Testis (tissue), 3 donors: ENCODE results near the gene ALPL. TPM values are rescaled to one million over a fixed set of nuclear protein-coding genes. Genes with fewer than 3 reads are reported as not detected.

Experiments used
- DNase-seq: peaks from one replicate; pipeline ENCODE4 v3.0.0-alpha.2; 2019
- H3K27ac ChIP-seq, 2 donors: fragments of 200-600 bp; sonication (generic); one replicate each; pipeline ENCODE4 v1.5.1; 2019
- H3K27me3 ChIP-seq: fragments of 200-600 bp; sonication (generic); one replicate; pipeline ENCODE4 v1.5.1; 2019
- H3K36me3 ChIP-seq: fragments of 200-600 bp; sonication (generic); one replicate; pipeline ENCODE4 v1.5.1; 2017; ENCODE audit warnings: low read depth; ENCODE audit errors: missing control alignments
- H3K4me1 ChIP-seq: fragments of 200-600 bp; sonication (generic); one replicate; pipeline ENCODE4 v1.5.1; 2019
- H3K4me3 ChIP-seq, 2 donors: fragments of 200-600 bp; sonication (generic); one replicate each; pipeline ENCODE4 v1.5.1; 2017 to 2019
- H3K9me3 ChIP-seq: fragments of 200-600 bp; sonication (generic); one replicate; pipeline ENCODE4 v1.5.1; 2017
- POLR2A ChIP-seq: fragments of 450-650 bp; IDR thresholded peaks from one replicate; pipeline ENCODE4 v1.6.1; 2017; ENCODE audit warnings: antibody characterized with exemption, mild to moderate bottlenecking, moderate library complexity
- WGBS, 2 donors: methylation state at CpG; one replicate each; pipeline ENCODE4 v1.1.5; 2018; 5-methylcytosine and 5-hydroxymethylcytosine counted together
- intact Hi-C: fragments of 100-400 bp; cut with DNase I; formaldehyde crosslinking; loops from one replicate; pipeline ENCODE4 v1.15.1; 2023; ENCODE audit warnings: low total_unique reads
- polyA plus RNA-seq: library from polyadenylated mRNA; stranded (reverse); fragments of 350-450 nt; fragmentation: Illumina TruSeq; extraction: RNeasy Lipid Tissue Mini Kit (QIAGEN cat#74804); gene quantifications from one replicate; pipeline ENCODE4 v1.2.3, GENCODE V29; 2014; ENCODE audit warnings: low read depth, low replicate concordance; ENCODE audit not compliant: insufficient read depth
- total RNA-seq, 2 donors: library from RNA; depleted of rRNA; stranded (reverse); fragments of >200 nt; gene quantifications; one replicate each; pipeline ENCODE4 v1.2.3, GENCODE V29; 2016
- TF ChIP-seq, protein P1 (sequence below), 3 experiments: fragments of 450-650 bp in 2 of 3; fragments of 200-600 bp in 1 of 3; sonication (generic) in 1 of 3; IDR thresholded peaks; one replicate each; pipeline ENCODE4 v1.5.1; 2016 to 2019; ENCODE audit warnings: antibody characterized with exemption in 3 of 3, mild to moderate bottlenecking in 2 of 3, moderate library complexity in 1 of 3

Gene ALPL
- total and polyA plus RNA-seq, 3 donors from 2014 or later, result 11.8 to 22.2 (median 15.7) TPM

- H3K27ac ChIP-seq, result no peak overlapping the region
- H3K36me3 ChIP-seq, result no peaks in the 10 kb centered on the region
- no peak overlapping the region for H3K4me3 ChIP-seq
- H3K4me1 ChIP-seq, result no peaks in the 10 kb centered on the region
- no peak for DNase-seq
- H3K27me3 ChIP-seq, result no peaks in the 10 kb centered on the region
- H3K9me3 ChIP-seq, result no peaks in the 10 kb centered on the region
- 64 to 69% methylated on average over 8 of the region's 8 CpGs for whole genome bisulfite sequencing, 2 donors
- intact Hi-C loops, result no loop called here
- TF ChIP-seq, protein P1, sequence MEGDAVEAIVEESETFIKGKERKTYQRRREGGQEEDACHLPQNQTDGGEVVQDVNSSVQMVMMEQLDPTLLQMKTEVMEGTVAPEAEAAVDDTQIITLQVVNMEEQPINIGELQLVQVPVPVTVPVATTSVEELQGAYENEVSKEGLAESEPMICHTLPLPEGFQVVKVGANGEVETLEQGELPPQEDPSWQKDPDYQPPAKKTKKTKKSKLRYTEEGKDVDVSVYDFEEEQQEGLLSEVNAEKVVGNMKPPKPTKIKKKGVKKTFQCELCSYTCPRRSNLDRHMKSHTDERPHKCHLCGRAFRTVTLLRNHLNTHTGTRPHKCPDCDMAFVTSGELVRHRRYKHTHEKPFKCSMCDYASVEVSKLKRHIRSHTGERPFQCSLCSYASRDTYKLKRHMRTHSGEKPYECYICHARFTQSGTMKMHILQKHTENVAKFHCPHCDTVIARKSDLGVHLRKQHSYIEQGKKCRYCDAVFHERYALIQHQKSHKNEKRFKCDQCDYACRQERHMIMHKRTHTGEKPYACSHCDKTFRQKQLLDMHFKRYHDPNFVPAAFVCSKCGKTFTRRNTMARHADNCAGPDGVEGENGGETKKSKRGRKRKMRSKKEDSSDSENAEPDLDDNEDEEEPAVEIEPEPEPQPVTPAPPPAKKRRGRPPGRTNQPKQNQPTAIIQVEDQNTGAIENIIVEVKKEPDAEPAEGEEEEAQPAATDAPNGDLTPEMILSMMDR (IDR thresholded peaks at IDR 0.05), result no peak
- no peak for TF ChIP-seq POLR2A
Measured at GRCh38 chr1:21616372-21616771, 107.1 kb downstream of the ALPL start.

- no peak for DNase-seq
- Histone ChIP-seq H3K4me1 (no peaks in the 10 kb centered on the region), H3K27me3 (no peaks in the 10 kb centered on the region), H3K36me3 (no peaks in the 10 kb centered on the region), H3K9me3 (no peaks in the 10 kb centered on the region), H3K4me3 (no peak overlapping the region), H3K27ac (no peak overlapping the region)
- intact Hi-C loops, result no loop called here
- TF ChIP-seq POLR2A, result no peak
- TF ChIP-seq, protein P1 (IDR thresholded peaks at IDR 0.05), result no peak
- WGBS, 2 donors, result 87 to 99% methylated on average over 10 to 16 of the region's 16 CpGs
Measured at GRCh38 chr1:21617126-21617738, 108.0 kb downstream of the ALPL start.

- Histone ChIP-seq H3K36me3 (no peaks in the 10 kb centered on the region), H3K27ac (no peak overlapping the region), H3K4me1 (no peaks in the 10 kb centered on the region), H3K9me3 (no peaks in the 10 kb centered on the region), H3K4me3 (no peak overlapping the region), H3K27me3 (no peaks in the 10 kb centered on the region)
- intact Hi-C loops, result no loop called here
- no peak for DNase-seq
- 73 to 95% methylated on average over 2 to 7 of the region's 7 CpGs for WGBS, 2 donors
- no peak for TF ChIP-seq POLR2A
- TF ChIP-seq, protein P1 (IDR thresholded peaks at IDR 0.05), result no peak
Measured at GRCh38 chr1:21618059-21618458, 108.8 kb downstream of the ALPL start.

DNA sequence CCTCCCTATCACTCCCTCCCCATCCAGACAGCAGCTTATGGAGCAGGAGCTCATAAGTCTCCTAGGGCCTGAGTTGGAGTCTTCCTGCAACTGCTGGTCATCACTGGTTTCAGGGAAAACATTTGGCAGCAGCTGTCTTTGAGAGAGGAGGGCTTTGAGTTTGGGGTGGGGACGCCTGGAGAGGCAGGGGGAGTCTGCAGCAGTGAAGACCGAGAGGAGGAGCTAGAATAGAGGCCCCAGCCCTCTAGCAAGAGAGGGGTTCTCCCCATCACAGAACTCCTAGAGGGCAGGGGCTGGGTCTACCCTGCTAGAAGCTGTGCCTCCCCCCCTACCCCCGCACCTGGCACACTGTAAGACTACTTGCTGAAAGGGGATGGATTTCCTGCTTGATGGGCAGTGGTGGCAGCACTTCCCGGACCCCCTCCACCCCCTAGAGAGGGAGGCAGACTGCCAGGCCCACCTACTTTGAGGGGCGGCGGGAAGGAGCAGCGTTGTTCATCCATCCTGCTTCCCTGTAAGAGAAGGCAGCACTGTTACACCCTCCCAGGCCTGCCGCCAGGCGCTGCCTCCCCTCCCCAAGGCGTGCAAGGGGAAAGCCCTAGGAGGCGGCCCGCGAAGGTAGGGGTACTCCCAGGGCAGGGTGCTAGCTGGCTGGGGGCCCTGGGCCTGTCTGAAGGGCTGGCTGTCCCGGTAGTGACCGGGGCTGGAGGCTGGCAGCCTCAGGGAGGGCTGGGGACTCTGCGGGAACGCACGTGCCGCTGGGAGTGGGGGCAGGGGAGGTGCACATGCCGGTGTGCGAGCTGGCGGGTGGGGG, 109.5 kb downstream of the ALPL start:
- TF ChIP-seq, protein P1 (IDR thresholded peaks at IDR 0.05), result no peak
- no peak for TF ChIP-seq POLR2A
- Histone ChIP-seq H3K27me3 (no peaks in the 10 kb centered on the region), H3K4me1 (no peaks in the 10 kb centered on the region), H3K4me3 (no peak overlapping the region), H3K9me3 (no peaks in the 10 kb centered on the region), H3K27ac (no peak overlapping the region), H3K36me3 (no peaks in the 10 kb centered on the region)
- DNase-seq, result no peak
- intact Hi-C loops, result no loop called here
- WGBS, 2 donors, result 38 to 63% methylated on average over 20 to 22 of the region's 22 CpGs
